Sigmoid colon (tissue), 3 donors: ENCODE results near the gene KRTAP9-6.

Experiments
- POLR2A ChIP-seq, 2 donors: fragments of 450-650 bp; IDR thresholded peaks; one replicate each; pipeline ENCODE4 v1.6.1; 2016; ENCODE audit warnings: antibody characterized with exemption in 2 of 2, mild to moderate bottlenecking in 2 of 2, moderate library complexity in 2 of 2
- TF ChIP-seq, protein P1 (sequence below), 4 experiments: fragments of 450-650 bp in 3 of 4; fragments of 200-600 bp in 1 of 4; IDR thresholded peaks; one replicate each; pipeline ENCODE4 v1.5.1; 2016 to 2019; ENCODE audit warnings: antibody characterized with exemption in 4 of 4, mild to moderate bottlenecking in 3 of 4, moderate library complexity in 2 of 4

GRCh38 chr17:41230094-41230493, 35.1 kb upstream of the KRTAP9-6 start:
- TF ChIP-seq, protein P1, sequence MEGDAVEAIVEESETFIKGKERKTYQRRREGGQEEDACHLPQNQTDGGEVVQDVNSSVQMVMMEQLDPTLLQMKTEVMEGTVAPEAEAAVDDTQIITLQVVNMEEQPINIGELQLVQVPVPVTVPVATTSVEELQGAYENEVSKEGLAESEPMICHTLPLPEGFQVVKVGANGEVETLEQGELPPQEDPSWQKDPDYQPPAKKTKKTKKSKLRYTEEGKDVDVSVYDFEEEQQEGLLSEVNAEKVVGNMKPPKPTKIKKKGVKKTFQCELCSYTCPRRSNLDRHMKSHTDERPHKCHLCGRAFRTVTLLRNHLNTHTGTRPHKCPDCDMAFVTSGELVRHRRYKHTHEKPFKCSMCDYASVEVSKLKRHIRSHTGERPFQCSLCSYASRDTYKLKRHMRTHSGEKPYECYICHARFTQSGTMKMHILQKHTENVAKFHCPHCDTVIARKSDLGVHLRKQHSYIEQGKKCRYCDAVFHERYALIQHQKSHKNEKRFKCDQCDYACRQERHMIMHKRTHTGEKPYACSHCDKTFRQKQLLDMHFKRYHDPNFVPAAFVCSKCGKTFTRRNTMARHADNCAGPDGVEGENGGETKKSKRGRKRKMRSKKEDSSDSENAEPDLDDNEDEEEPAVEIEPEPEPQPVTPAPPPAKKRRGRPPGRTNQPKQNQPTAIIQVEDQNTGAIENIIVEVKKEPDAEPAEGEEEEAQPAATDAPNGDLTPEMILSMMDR (IDR thresholded peaks at IDR 0.05): no peak
- no peak for TF ChIP-seq POLR2A (IDR thresholded peaks at IDR 0.05)
